ENCODE results near the gene EQTN.

GRCh38 chr9:27282269-27282668 is 14.7 kb downstream of the EQTN start:
- no peak for TF ChIP-seq EZH2 (IDR thresholded peaks at IDR 0.05; ENCODE audit: borderline replicate concordance, low read length)
- no peak for TF ChIP-seq CTCF (conservative IDR thresholded peaks at IDR 0.05 in 1 of 2, IDR thresholded peaks at IDR 0.05 in 1 of 2; ENCODE audit: extremely low read depth in 1 of 2, insufficient read depth in 1 of 2, low read depth in 1 of 2, low read length in 2 of 2)
